ENCODE measurements around the gene ABLIM3. TPM values are rescaled to one million over a fixed set of nuclear protein-coding genes. Genes with fewer than 3 reads are reported as not detected.

ABLIM3 gene
- polyA plus RNA-seq, 1 donor (not counting 4 experiments of a cell fraction or from before 2014, with no cell fraction given) = 7.9 TPM

- Histone ChIP-seq H3K4me1 (ENCODE audit: control insufficient read depth, extremely low read depth, insufficient read depth, low read length) (peaks cover 10% of the 10 kb centered on the region), H3K9me1 (ENCODE audit: control insufficient read depth, extremely low read depth, insufficient read depth, low read length) (no peaks in the 10 kb centered on the region), H4K20me1 (ENCODE audit: control insufficient read depth, extremely low read depth, insufficient read depth, low read length) (no peaks in the 10 kb centered on the region), H3K36me3 (ENCODE audit: control insufficient read depth in 2 of 2, extremely low read depth in 1 of 2, insufficient read depth in 2 of 2, low read length in 2 of 2) (no peaks in the 10 kb centered on the region), H3K27ac (ENCODE audit: control insufficient read depth, insufficient read depth, low read length) (no peak overlapping the region), H3K27me3 (ENCODE audit: control insufficient read depth, extremely low read depth, insufficient read depth, low read length) (no peaks in the 10 kb centered on the region), H3K4me2 (ENCODE audit: control insufficient read depth, extremely low read depth, insufficient read depth, low read depth, low read length) (no peak overlapping the region), H3K4me3 (ENCODE audit: control insufficient read depth in 2 of 3, extremely low read depth in 1 of 3, insufficient read depth in 2 of 3, low read depth in 1 of 3, low read length in 3 of 3) (no peak overlapping the region), H3K79me2 (ENCODE audit: control insufficient read depth, insufficient read depth, low read length) (no peaks in the 10 kb centered on the region), H3K9ac (ENCODE audit: control insufficient read depth, extremely low read depth, insufficient read depth, low read length) (no peak overlapping the region), H2AFZ (ENCODE audit: control insufficient read depth, low read length) (no peak overlapping the region), H3K9me3 (ENCODE audit: control insufficient read depth, low read depth, low read length) (no peaks in the 10 kb centered on the region)
- TF ChIP-seq, protein P1, sequence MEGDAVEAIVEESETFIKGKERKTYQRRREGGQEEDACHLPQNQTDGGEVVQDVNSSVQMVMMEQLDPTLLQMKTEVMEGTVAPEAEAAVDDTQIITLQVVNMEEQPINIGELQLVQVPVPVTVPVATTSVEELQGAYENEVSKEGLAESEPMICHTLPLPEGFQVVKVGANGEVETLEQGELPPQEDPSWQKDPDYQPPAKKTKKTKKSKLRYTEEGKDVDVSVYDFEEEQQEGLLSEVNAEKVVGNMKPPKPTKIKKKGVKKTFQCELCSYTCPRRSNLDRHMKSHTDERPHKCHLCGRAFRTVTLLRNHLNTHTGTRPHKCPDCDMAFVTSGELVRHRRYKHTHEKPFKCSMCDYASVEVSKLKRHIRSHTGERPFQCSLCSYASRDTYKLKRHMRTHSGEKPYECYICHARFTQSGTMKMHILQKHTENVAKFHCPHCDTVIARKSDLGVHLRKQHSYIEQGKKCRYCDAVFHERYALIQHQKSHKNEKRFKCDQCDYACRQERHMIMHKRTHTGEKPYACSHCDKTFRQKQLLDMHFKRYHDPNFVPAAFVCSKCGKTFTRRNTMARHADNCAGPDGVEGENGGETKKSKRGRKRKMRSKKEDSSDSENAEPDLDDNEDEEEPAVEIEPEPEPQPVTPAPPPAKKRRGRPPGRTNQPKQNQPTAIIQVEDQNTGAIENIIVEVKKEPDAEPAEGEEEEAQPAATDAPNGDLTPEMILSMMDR (optimal IDR thresholded peaks at IDR 0.05 in 1 of 3, IDR thresholded peaks at IDR 0.05 in 1 of 3, conservative IDR thresholded peaks at IDR 0.05 in 1 of 3; ENCODE audit: extremely low read depth in 1 of 3, insufficient read depth in 2 of 3, low read length in 3 of 3) = no peak
- TF ChIP-seq EZH2 (IDR thresholded peaks at IDR 0.05; ENCODE audit: low read length) = no peak
- FAIRE-seq (no peak), DNase-seq (ENCODE audit: low read depth, low spot score) (no peak)
- dilution Hi-C loops (cut with MboI; ENCODE audit: extremely low pct_ligation_motif_present, low sequenced_read_pairs) = no loop called here
These were observed 138.8 kb downstream of the ABLIM3 start for GRCh38 chr5:149280124-149280523.

DNA sequence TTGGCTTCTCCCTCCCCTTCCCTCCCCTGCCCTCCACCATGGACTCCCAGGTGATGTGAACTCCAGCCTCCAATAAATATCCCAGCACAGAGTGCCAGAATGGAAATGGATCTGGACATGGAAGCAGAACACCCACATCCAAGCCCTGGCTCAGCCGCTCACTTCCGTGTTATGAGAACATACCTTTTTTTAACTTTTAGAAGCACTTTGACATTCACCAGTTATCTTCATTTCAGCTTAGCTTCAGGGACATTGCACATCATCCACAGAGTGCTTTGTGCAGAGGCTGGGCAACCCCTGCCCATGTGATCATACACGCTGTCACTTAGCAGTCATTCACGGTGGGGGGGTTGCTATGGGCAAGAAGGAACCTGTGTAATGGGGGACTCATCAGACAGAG, 139.5 kb downstream of the ABLIM3 start:
- no peak overlapping the region for H3K4me3 ChIP-seq (ENCODE audit: control insufficient read depth in 2 of 3, extremely low read depth in 1 of 3, insufficient read depth in 2 of 3, low read depth in 1 of 3, low read length in 3 of 3)
- DNase-seq (ENCODE audit: low read depth, low spot score) (no peak), FAIRE-seq (no peak)
- no peaks in the 10 kb centered on the region for H3K79me2 ChIP-seq (ENCODE audit: control insufficient read depth, insufficient read depth, low read length)
- peaks cover under 1% of the 10 kb centered on the region for H3K9me1 ChIP-seq (ENCODE audit: control insufficient read depth, extremely low read depth, insufficient read depth, low read length)
- H3K27ac ChIP-seq (ENCODE audit: control insufficient read depth, insufficient read depth, low read length) = no peak overlapping the region
- no peaks in the 10 kb centered on the region for H3K27me3 ChIP-seq (ENCODE audit: control insufficient read depth, extremely low read depth, insufficient read depth, low read length)
- dilution Hi-C loops (cut with MboI; ENCODE audit: extremely low pct_ligation_motif_present, low sequenced_read_pairs) = no loop called here
- peaks cover 17% of the 10 kb centered on the region for H3K4me1 ChIP-seq (ENCODE audit: control insufficient read depth, extremely low read depth, insufficient read depth, low read length)
- no peaks in the 10 kb centered on the region for H3K9me3 ChIP-seq (ENCODE audit: control insufficient read depth, low read depth, low read length)
- H3K9ac ChIP-seq (ENCODE audit: control insufficient read depth, extremely low read depth, insufficient read depth, low read length) = no peak overlapping the region
- no peak overlapping the region for H2AFZ ChIP-seq (ENCODE audit: control insufficient read depth, low read length)
- no peak overlapping the region for H3K4me2 ChIP-seq (ENCODE audit: control insufficient read depth, extremely low read depth, insufficient read depth, low read depth, low read length)
- H4K20me1 ChIP-seq (ENCODE audit: control insufficient read depth, extremely low read depth, insufficient read depth, low read length) = no peaks in the 10 kb centered on the region
- TF ChIP-seq EZH2 (IDR thresholded peaks at IDR 0.05; ENCODE audit: low read length) = no peak
- TF ChIP-seq, protein P1 (optimal IDR thresholded peaks at IDR 0.05 in 1 of 3, IDR thresholded peaks at IDR 0.05 in 1 of 3, conservative IDR thresholded peaks at IDR 0.05 in 1 of 3; ENCODE audit: extremely low read depth in 1 of 3, insufficient read depth in 2 of 3, low read length in 3 of 3) = no peak
- no peaks in the 10 kb centered on the region for H3K36me3 ChIP-seq (ENCODE audit: control insufficient read depth in 2 of 2, extremely low read depth in 1 of 2, insufficient read depth in 2 of 2, low read length in 2 of 2)
